Measurements from ENCODE around the gene LTBP3. TPM values are rescaled to one million over a fixed set of nuclear protein-coding genes. Genes with fewer than 3 reads are reported as not detected.
A peak's percentile ranks its signal among the peaks of the same experiment; 100 is the strongest.

The LTBP3 gene
- total RNA-seq, 1 donor: 25.6 TPM

- peak overlapping the region; percentile 52 for H3K4me3 ChIP-seq (ENCODE audit: low read length)
- peaks cover 27% of the 10 kb centered on the region for H3K4me1 ChIP-seq (ENCODE audit: insufficient read depth, low read length)
- no peaks in the 10 kb centered on the region for H3K9me3 ChIP-seq (ENCODE audit: low read depth, low read length)
- H3K27me3 ChIP-seq (ENCODE audit: insufficient read depth, low read length): no peaks in the 10 kb centered on the region
Measured at GRCh38 chr11:65541093-65541982, 16.8 kb downstream of the LTBP3 start.

DNA sequence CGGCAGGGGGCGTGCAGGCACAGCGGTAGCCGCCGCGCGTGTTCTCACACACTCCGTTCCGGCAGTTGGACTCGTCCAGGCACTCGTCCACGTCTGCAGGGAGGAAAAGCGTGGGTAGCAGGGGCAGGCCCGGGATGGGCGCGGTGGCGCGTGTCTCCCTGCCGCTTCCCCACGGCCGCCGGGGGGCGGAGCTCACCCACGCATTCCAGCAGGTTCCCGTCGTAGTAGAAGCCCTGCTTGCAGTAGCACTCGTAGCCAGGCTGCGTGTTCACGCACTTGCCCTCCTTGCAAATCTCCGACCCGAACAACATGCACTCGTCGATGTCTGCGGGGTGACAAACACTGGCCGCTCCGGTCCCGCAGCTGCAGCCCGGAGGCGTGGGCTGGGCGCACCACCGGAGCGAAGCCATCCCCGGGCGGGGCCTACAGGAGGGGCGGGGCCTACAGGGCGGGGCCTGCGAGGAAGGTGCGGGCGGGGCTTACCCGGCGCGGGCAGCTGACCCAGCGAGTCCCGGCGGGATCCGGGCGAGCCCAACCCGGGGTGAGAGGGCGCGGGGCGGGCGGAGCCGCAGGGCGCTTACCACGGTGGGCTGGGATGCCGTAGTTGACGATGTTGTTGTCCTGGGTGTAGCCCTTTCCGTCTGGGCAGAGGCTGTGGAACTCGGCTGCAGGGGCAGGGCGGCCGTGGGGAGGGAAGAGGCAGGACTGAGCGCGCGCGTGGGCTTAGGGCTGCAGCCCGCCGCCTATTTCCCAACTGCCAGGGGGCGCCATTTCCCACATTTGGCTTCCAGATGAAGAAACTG lies 17.7 kb downstream of the LTBP3 start:
- no peaks in the 10 kb centered on the region for H3K27me3 ChIP-seq (ENCODE audit: insufficient read depth, low read length)
- H3K4me3 ChIP-seq (ENCODE audit: low read length): peak overlapping the region; percentile 52
- no peaks in the 10 kb centered on the region for H3K9me3 ChIP-seq (ENCODE audit: low read depth, low read length)
- peaks cover 19% of the 10 kb centered on the region for H3K4me1 ChIP-seq (ENCODE audit: insufficient read depth, low read length)

GRCh38 chr11:65539744-65540289 lies 18.3 kb downstream of the LTBP3 start:
- H3K27me3 ChIP-seq (ENCODE audit: insufficient read depth, low read length): no peaks in the 10 kb centered on the region
- H3K9me3 ChIP-seq (ENCODE audit: low read depth, low read length): no peaks in the 10 kb centered on the region
- peak overlapping the region; percentile 52 for H3K4me3 ChIP-seq (ENCODE audit: low read length)
- peaks cover 19% of the 10 kb centered on the region for H3K4me1 ChIP-seq (ENCODE audit: insufficient read depth, low read length)

GRCh38 chr11:65538915-65539743 lies 19.0 kb downstream of the LTBP3 start:
- Histone ChIP-seq H3K9me3 (ENCODE audit: low read depth, low read length) (no peaks in the 10 kb centered on the region), H3K4me1 (ENCODE audit: insufficient read depth, low read length) (peaks cover 19% of the 10 kb centered on the region), H3K4me3 (ENCODE audit: low read length) (no peak overlapping the region), H3K27me3 (ENCODE audit: insufficient read depth, low read length) (no peaks in the 10 kb centered on the region)

DNA sequence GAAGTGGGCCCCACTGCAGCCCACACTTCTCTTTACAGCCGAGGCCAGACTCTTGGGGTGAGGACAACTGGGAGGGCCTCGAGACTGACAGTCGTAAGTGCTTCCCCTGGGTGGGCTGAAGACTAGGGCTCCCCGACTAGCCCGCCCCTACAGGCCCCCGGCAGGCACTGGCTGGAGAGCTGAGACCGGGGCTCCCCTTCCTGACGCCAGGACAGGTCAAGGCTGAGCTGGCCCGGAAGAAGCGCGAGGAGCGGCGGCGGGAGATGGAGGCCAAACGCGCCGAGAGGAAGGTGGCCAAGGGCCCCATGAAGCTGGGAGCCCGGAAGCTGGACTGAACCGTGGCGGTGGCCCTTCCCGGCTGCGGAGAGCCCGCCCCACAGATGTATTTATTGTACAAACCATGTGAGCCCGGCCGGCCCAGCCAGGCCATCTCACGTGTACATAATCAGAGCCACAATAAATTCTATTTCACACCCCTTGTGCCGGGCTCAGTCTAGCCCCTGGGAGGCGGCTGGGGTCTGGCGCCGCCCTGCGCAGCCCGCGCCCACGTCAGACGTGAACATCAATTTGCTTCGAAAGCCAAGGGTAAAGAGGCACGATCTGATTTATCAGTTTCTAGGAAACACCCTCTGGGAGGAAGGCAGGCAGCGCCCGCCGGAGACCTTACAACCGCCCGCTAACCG lies 19.8 kb downstream of the LTBP3 start:
- no peak overlapping the region for H3K4me3 ChIP-seq (ENCODE audit: low read length)
- H3K9me3 ChIP-seq (ENCODE audit: low read depth, low read length): no peaks in the 10 kb centered on the region
- H3K4me1 ChIP-seq (ENCODE audit: insufficient read depth, low read length): peaks cover 19% of the 10 kb centered on the region
- H3K27me3 ChIP-seq (ENCODE audit: insufficient read depth, low read length): no peaks in the 10 kb centered on the region

- H3K4me1 ChIP-seq (ENCODE audit: insufficient read depth, low read length): peaks cover 19% of the 10 kb centered on the region
- no peak overlapping the region for H3K4me3 ChIP-seq (ENCODE audit: low read length)
- no peaks in the 10 kb centered on the region for H3K27me3 ChIP-seq (ENCODE audit: insufficient read depth, low read length)
- H3K9me3 ChIP-seq (ENCODE audit: low read depth, low read length): no peaks in the 10 kb centered on the region
Measured at GRCh38 chr11:65537620-65538231, 20.4 kb downstream of the LTBP3 start.

GRCh38 chr11:65537296-65537597 lies 20.9 kb downstream of the LTBP3 start:
- H3K4me3 ChIP-seq (ENCODE audit: low read length): no peak overlapping the region
- H3K27me3 ChIP-seq (ENCODE audit: insufficient read depth, low read length): no peaks in the 10 kb centered on the region
- H3K9me3 ChIP-seq (ENCODE audit: low read depth, low read length): no peaks in the 10 kb centered on the region
- peaks cover 19% of the 10 kb centered on the region for H3K4me1 ChIP-seq (ENCODE audit: insufficient read depth, low read length)

- Histone ChIP-seq H3K4me3 (ENCODE audit: low read length) (no peak overlapping the region), H3K4me1 (ENCODE audit: insufficient read depth, low read length) (peaks cover 15% of the 10 kb centered on the region), H3K9me3 (ENCODE audit: low read depth, low read length) (no peaks in the 10 kb centered on the region), H3K27me3 (ENCODE audit: insufficient read depth, low read length) (no peaks in the 10 kb centered on the region)
Measured at GRCh38 chr11:65536412-65537295, 21.5 kb downstream of the LTBP3 start.

GRCh38 chr11:65535102-65535501 lies 23.1 kb downstream of the LTBP3 start:
- H3K27me3 ChIP-seq (ENCODE audit: insufficient read depth, low read length): no peaks in the 10 kb centered on the region

DNA sequence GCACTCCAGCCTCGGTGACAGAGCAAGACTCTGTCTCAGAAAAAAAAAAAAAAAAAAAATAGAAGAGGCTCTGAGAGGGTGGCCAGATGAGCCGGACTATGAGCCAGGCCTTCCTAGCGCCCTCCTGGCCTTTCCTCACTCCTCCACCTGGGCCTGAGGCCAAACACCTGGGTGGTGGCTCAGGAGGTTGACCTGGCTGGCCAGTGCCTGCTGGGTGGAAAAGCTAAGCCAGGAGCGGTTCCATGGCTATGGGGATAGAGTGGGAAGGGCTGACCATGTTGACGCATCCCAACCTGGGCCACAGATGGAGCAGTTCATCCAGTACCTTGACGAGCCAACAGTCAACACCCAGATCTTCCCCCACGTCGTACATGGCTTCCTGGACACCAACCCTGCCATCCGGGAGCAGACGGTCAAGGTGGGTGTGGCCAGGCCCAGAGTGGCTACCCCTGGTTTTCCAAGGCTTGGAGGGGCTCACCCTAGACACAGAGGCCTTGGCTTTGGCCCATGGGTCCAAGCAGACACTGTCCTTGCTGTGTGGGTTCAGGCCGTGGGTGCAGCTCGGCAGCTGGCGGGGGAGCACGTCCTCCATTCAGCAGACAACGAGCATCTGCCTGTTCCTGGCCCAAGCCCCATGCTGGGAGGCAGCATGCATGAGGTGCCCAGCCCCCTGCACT lies 25.6 kb downstream of the LTBP3 start:
- H3K27me3 ChIP-seq (ENCODE audit: insufficient read depth, low read length): no peaks in the 10 kb centered on the region
- H3K9me3 ChIP-seq (ENCODE audit: low read depth, low read length): no peaks in the 10 kb centered on the region
- no peaks in the 10 kb centered on the region for H3K4me1 ChIP-seq (ENCODE audit: insufficient read depth, low read length)
- H3K4me3 ChIP-seq (ENCODE audit: low read length): no peak overlapping the region

More at GRCh38 chr11:65535102-65535501, 23.1 kb downstream of the LTBP3 start:
- H3K4me1 ChIP-seq (ENCODE audit: insufficient read depth, low read length): peaks cover 7% of the 10 kb centered on the region
- no peaks in the 10 kb centered on the region for H3K9me3 ChIP-seq (ENCODE audit: low read depth, low read length)
- H3K4me3 ChIP-seq (ENCODE audit: low read length): no peak overlapping the region

DNA sequence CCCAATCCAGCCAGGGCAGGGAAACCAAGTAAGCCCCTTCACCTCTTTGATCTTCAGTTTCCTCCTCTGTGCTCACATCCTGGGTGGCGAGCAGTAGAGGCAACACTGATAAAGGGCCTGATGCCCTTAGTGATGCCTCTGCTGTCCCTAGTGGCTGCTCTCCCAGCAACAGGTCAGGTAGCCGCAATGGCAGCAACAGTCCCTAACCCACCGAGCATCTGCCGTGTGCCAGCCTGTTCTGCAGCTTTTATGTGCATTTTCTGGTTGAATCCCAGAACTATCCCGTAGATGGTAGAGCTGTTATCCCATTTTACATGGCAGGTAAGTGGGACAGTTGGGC lies 28.0 kb downstream of the LTBP3 start:
- Histone ChIP-seq H3K9me3 (ENCODE audit: low read depth, low read length) (no peaks in the 10 kb centered on the region), H3K27me3 (ENCODE audit: insufficient read depth, low read length) (no peaks in the 10 kb centered on the region), H3K4me3 (ENCODE audit: low read length) (no peak overlapping the region), H3K4me1 (ENCODE audit: insufficient read depth, low read length) (peaks cover 13% of the 10 kb centered on the region)

DNA sequence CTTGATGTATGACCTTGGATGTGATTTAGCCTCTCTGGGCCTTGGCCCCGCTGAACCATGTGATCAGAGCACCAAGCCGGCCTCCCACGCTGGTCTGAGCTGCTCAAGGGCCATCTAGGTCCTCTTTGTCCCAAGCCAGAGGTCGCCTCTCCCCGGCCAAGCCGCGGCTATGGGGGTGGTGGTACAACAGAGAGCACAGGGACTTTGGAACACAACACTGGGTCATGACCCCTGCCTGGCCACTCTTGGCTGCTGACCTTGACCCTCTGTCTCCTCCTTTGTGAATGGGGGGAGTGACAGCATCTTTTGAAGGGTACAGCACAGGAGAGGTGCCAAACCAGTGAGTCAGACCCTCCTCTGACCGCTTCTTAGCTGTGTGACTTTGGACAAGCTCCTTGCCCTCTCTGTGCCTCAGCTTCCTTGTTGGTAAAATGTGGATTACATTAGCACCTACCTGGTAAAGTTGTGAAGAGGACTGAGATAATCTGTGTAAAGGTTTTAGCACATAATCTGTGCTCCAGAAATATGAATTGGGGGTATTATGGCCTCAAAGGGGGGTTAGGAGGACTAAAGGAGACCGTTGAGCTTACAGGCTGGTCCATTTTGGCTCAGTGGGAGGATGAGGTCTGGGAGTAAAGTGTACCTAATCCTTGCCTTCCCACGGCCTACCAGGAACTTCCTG lies 28.5 kb downstream of the LTBP3 start:
- Histone ChIP-seq H3K4me1 (ENCODE audit: insufficient read depth, low read length) (peaks cover 13% of the 10 kb centered on the region), H3K27me3 (ENCODE audit: insufficient read depth, low read length) (no peaks in the 10 kb centered on the region), H3K4me3 (ENCODE audit: low read length) (no peak overlapping the region), H3K9me3 (ENCODE audit: low read depth, low read length) (no peaks in the 10 kb centered on the region)
